Activated CD8-positive, alpha-beta memory T cell treated with anti-CD3 and anti-CD28 coated beads, Interleukin-2, amount 50 U/mL, for 1 hour (primary cell): Measurements from ENCODE around the gene OCLN.
"Not testable (repeated sequence)": the region's sequence is repeated elsewhere in the genome, so short reads cannot be mapped to it uniquely, and the experiment has no call there.

ENCODE experiments used
- DNase-seq: peaks from one replicate; pipeline ENCODE4 v3.0.0-alpha.2; 2020; ENCODE audit errors: extremely low read depth

OCLN gene

DNA sequence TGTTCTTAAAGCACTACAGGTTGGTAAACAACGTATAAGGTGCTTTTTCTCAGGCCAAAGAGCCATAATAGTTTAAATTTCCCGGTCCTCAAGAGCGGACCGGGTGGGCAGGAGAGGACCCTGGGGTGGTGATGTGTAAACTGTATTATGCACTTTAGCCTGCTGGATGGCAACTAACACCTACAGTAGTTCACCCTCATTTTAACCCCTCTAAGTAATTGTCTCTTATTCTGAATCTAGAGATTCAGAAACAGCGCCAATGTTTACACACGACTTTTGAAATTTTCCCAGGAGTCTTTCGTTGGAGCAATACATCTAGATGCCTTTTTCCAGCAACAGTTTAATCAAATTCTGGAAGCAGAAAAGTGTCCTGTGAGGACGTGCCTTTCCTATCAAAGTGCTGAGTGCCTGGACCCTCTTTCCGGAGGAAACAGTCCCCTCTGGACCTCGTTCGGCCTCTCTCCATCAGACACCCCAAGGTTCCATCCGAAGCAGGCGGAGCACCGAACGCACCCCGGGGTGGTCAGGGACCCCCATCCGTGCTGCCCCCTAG lies 676 bp upstream of the OCLN start:
- DNase-seq, result no peak

DNA sequence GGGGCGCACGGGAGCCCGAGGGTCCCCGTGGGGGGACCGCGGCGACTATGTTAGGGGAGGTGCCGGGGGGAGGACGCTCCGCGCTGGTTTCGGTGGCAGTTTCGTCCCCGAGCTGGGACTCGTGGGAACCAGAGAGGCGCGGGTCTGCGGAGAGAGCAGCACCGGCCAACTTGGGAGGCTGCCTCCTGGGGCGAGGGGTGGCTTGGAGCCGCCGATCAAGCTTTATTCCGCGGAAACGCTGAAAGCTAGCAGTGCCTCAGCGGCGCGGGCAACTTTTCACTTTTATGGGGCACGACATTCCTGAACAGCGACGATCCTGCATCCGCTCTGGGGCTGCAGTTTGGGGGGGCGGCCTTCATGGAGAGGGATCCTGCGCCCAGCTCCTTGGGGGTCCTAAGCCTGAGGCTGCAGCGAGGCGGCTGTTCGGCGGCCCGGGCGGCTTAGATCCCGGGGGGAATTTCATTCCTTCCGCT lies 369 bp downstream of the OCLN start:
- no peak for DNase-seq

DNA sequence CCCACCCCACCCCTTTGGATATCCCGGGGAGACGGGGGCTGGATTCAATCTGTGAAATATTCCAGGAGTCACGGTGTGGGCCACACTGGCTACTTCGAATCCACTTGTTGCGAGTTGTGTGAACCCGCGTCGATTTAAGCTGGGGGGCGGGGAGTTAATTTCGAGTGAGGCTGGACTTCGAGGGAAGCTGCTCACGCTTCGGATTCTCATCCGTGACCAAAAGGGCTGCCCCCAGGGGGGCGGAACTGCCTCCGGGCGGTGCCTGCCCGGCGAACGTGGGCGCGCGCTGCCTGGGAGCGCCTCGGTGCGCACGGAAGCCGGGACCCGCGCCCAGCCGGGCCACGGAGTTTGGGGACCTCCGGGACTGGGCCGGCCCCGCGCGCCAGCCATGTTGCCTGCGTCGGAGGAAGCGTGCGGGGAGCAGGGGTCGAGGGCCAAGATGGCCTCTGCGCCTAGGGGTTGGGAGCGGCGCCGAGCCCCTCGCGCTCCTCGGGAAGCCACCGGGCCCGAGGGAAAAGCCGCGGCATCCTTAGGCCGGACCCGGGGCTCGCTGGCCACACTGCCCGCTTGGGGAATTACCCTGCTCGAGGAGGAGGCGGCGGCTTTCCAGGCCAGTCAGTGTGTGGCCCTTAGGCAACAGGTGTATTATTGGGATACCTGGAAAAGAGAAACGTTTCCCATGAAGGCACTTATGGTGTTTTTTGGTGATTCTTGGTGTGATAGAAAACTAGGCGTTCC lies 975 bp downstream of the OCLN start:
- DNase-seq, result no peak

- DNase-seq, result no peak
Observed at GRCh38 chr5:69494452-69494851, 1.9 kb downstream of the OCLN start.

- DNase-seq, result no peak
Observed at GRCh38 chr5:69497006-69497520, 4.5 kb downstream of the OCLN start.

- no peak for DNase-seq
Observed at GRCh38 chr5:69498384-69498783, 5.8 kb downstream of the OCLN start.

GRCh38 chr5:69502367-69502766 lies 9.8 kb downstream of the OCLN start:
- DNase-seq, result no peak

DNA sequence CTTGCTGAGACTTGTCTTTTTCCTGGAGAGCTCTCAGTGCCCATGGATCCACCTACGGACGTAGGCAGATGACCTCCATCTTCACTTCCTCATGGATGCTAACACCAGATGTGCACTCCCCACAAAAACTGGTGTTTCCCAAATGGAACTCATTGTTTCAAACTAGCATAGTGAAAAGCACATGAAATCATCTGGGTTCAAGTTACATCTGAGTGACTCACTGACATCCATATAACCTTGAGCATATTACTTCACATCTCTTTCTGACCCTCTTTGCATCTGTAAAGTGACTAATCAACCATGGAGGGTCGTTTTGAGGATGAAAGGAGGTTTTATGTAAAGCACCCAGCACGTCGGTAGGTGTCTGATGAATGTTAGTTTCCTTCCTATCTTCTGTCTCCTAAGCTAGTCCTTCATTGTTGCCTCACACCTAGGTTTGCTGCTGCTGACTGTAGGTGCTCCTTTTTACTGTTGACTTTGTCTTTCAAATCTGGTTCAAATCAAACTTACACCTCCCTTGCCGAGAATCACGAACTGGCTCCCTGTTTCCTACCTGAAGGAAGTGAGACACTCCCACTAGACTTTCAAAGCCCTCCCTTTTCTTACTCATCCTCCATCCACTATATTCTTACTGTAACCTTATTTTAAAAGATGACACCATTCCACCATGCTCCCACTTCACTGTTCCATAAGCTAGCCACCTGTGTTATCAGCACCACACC lies 10.3 kb downstream of the OCLN start:
- no peak for DNase-seq

DNA sequence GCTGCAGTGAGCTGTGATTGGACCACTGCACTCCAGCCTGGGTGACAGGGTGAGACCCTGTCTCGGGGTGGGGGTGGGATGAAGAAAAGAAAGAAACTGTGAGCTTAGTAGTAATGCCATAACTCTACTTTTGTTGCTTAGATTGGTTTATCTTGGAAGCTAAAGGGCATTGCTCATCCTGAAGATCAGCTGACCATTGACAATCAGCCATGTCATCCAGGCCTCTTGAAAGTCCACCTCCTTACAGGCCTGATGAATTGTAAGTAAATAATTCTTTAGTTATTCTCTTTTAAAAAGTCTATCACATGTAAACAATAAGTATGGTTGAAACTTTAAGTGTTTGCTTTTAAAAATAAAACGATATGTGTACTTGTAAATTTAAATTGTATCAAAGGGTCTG lies 11.4 kb downstream of the OCLN start:
- DNase-seq, result no peak

DNA sequence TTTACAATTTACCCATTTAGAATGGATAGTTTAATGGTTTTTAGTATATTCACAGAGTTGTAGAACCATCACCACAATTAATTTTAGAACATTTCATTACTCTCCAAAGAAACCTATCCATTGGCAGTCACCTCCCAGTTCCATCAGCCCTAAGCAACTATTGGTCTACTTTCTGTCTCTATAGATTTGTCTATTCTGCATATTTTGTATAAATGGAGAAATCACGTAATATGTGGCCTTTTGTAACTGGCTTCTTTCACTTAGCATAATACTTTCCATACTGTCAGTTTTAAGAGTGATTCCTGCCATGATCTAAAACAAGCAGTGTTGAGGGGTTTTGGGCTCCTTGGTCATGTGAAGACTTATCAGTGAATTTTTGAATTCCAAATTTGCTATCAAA lies 12.7 kb downstream of the OCLN start:
- DNase-seq, result no peak

- DNase-seq, result no peak
Observed at GRCh38 chr5:69509212-69509611, 16.6 kb downstream of the OCLN start.

- DNase-seq, result no peak
Observed at GRCh38 chr5:69510694-69511093, 18.1 kb downstream of the OCLN start.

DNA sequence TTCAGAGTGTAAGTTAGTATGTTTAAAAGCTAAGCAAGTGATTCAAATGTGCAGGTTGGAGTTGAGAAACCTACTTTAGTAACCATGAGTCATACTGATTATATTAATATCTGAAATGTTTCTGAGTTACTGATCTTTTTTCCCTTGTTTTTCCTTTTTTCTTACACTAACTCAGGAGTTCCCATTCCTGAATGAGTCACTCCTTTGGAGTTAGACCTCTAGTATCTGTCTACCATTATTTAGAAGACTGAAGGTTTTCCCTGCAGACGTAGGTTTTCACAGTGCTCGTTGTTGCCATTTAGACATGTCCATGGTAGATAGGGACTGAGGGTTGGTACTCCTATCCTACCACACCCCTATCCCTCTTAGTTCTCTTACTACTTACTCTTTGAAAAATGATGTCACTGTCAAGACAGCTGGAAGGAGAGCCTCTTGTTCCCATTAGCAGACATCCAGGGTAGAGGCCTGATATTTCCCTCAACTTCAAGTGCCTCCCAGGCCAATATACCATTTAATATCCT lies 20.2 kb downstream of the OCLN start:
- DNase-seq, result no peak

- not testable (repeated sequence) for DNase-seq
Observed at GRCh38 chr5:69515570-69515969, 23.0 kb downstream of the OCLN start.

DNA sequence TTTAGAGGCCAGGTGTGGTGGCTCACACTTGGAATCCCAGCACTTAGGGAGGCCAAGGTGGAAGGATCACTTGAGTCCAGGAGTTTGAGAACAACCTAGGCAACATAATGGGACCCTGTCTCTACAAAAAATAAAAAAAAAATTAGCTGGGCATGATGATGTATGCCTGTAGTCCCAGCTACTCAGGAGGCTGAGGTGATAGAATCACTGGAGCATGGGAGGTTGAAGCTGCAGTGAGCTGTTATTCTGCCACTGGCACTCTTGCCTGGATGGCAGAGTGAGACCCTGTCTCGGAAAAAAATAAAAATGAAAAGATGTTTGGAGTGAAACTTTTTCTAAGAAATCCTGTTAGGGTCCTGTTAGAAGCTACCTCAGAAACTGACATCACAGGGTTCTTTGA lies 24.2 kb downstream of the OCLN start:
- DNase-seq, result no peak

DNA sequence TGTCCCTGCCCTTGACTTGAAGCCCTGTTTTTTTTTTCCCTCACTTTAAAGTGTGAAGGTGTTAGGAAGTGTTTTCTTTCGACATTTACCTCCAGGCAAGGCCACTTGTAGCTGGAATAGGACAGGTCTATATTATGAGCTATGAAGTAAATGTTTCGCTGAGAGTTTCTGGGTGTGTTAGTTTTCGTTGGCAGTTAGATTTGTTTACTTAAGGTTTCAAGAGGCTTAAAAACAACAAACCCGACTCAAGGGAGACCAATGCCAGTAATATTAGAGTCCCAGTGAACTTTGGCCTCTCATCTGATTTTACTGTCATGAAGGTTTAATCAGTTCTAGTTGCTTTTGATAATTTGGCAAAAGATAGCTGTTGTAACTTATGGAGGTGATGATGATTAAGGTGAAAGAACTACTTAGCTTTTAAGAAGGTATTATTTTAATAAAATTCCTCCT lies 25.2 kb downstream of the OCLN start:
- DNase-seq, result no peak

GRCh38 chr5:69519285-69519684 lies 26.7 kb downstream of the OCLN start:
- no peak for DNase-seq

DNA sequence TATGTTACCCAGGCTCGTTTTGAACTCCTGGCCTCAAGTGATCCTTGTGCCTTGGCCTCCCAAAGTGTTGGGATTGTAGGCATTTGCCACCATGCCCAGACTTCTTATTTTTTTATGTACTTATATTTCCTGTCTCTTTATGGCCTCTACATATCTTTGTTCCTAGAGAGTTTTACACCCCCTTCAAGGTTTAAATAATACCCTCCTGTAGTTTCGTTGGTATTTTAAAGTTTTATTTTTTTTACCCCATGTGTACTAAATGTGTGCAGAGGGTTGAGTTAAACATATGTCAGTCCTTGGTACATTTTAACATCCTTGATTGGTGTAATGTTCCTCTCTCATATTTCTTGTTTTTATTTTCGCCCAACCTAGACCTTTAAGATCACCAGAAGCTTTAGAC lies 29.4 kb downstream of the OCLN start:
- DNase-seq, result no peak

DNA sequence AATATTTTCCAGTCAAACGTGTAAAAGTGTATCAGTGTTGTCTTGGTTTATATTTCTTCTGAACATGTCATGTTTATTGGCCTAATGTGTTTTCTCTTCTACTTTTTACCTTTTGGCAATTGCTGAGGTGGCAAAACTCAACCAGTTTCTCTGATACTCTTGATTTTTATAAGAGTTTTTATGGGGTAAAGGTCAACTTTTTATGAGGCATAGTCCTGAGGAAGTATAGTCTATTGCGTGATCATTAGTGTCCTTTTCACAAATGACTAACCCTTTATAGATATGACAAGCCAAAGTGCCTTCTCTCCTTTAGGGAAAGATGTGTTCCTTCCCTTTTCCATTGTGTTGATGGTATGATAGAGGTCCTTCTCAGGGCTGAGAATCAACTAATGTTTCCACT lies 32.9 kb downstream of the OCLN start:
- DNase-seq, result no peak

- DNase-seq, result no peak
Observed at GRCh38 chr5:69526660-69527059, 34.1 kb downstream of the OCLN start.

DNA sequence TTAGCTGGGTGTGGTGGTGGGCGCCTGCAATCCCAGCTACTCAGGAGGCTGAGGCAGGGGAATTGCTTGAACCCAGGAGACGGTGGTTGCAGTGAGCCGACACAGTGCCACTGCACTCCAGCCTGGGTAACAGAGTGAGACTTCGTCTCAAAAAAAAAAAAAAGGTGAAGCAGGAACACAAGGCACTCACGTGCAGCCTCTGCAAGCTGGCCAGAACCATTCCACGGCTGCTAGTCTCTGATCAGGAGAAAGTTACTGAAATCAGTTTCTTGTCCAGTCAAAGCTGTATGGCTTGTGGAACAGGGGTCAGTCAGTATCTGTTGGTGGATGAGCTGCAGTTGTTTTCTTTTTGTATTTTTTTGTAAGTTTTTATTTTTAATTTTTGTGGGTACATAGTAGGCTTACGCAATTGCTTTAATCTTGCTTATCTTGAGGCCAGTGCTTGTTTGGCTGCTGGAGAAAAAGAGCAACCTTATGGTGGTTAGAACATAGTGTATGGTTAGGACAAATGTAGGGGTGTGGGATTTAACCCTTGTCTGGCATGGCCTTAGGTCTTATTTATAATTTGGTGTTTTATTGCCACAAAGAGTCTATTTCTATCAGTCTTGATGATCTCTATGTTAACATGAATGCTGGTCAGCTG lies 34.7 kb downstream of the OCLN start:
- no peak for DNase-seq

GRCh38 chr5:69528035-69528434 lies 35.4 kb downstream of the OCLN start:
- no peak for DNase-seq
